IMR-90 (cell line): ENCODE results near the gene FBLN7. TPM values are rescaled to one million over a fixed set of nuclear protein-coding genes. Genes with fewer than 3 reads are reported as not detected.
A peak's percentile ranks its signal among the peaks of the same experiment; 100 is the strongest.

Experiments used
- ATAC-seq: fragments of 200-7000 bp; cut with Tn5 transposase; 2 replicates; pipeline ENCODE4 v1.9.1; 2020; ENCODE audit warnings: low read depth, mild to moderate bottlenecking, moderate library complexity
- BruUV-seq: library from RNA; stranded (reverse); fragments of 400-500 nt; replicated peaks from 2 replicates; lab custom pipeline; 2021; lab: Mats Ljungman, UMichigan
- CTCF ChIA-PET: fragments of 300-600 bp; formaldehyde crosslinking; extraction: SDS; loops from one replicate; lab custom pipeline; 2021; ENCODE audit warnings: antibody characterized with exemption; lab: Yijun Ruan, JAX
- POLR2A ChIA-PET: fragments of 300-600 bp; sonication (Branson Sonifier 250); formaldehyde crosslinking; loops from one replicate; lab custom pipeline; 2022; ENCODE audit warnings: antibody characterized with exemption; ENCODE audit not compliant: unreplicated experiment; lab: Charles Lee
- DNase-seq: peaks from one replicate; pipeline ENCODE4 v3.0.0; 2013
- H2AFZ ChIP-seq: replicated peaks from 2 replicates; pipeline ENCODE3; 2013; ENCODE audit warnings: low read length, mild to moderate bottlenecking; ENCODE audit not compliant: poor library complexity
- H2AK5ac ChIP-seq: 2 replicates; pipeline ENCODE4 v1.6.1; 2013; ENCODE audit warnings: low read depth, low read length, inconsistent platforms
- H2AK9ac ChIP-seq: replicated peaks from 2 replicates; pipeline ENCODE3; 2013; ENCODE audit warnings: mild to moderate bottlenecking, low read depth, low read length, moderate library complexity; ENCODE audit not compliant: poor library complexity
- H2BK120ac ChIP-seq: 2 replicates; pipeline ENCODE4 v1.6.1; 2013; ENCODE audit warnings: low read depth, low read length, inconsistent platforms
- H2BK15ac ChIP-seq: 3 replicates; pipeline ENCODE4 v1.6.1; 2013; ENCODE audit warnings: low read depth, low read length, inconsistent platforms
- H2BK20ac ChIP-seq: 2 replicates; pipeline ENCODE4 v1.6.1; 2013; ENCODE audit warnings: low read depth, mild to moderate bottlenecking, inconsistent platforms, low read length, moderate library complexity
- H2BK5ac ChIP-seq: 2 replicates; pipeline ENCODE4 v1.6.1; 2013; ENCODE audit warnings: mild to moderate bottlenecking, low read depth, low read length, inconsistent platforms; ENCODE audit not compliant: poor library complexity, severe bottlenecking
- H3K14ac ChIP-seq: replicated peaks from 2 replicates; pipeline ENCODE4 v1.6.1; 2013; ENCODE audit warnings: low read depth, low read length, inconsistent platforms
- H3K18ac ChIP-seq: 2 replicates; pipeline ENCODE4 v1.6.1; 2013; ENCODE audit warnings: low read depth, low read length, control low read depth
- H3K23ac ChIP-seq: 2 replicates; pipeline ENCODE4 v1.6.1; 2013; ENCODE audit warnings: low read depth, low read length, inconsistent platforms
- H3K27ac ChIP-seq: 2 replicates; pipeline ENCODE4 v1.5.1; 2013; ENCODE audit warnings: mild to moderate bottlenecking, control low read depth, low read length; ENCODE audit not compliant: insufficient read depth
- H3K27me3 ChIP-seq: 2 replicates; pipeline ENCODE4 v1.6.1; 2013; ENCODE audit warnings: low read length; ENCODE audit not compliant: control insufficient read depth, insufficient read depth
- H3K36me3 ChIP-seq: 2 replicates; pipeline ENCODE4 v1.6.1; 2013; ENCODE audit warnings: low read length, mixed read lengths; ENCODE audit not compliant: control insufficient read depth, insufficient read depth
- H3K4ac ChIP-seq: 2 replicates; pipeline ENCODE4 v1.6.1; 2013; ENCODE audit warnings: low read depth, low read length, inconsistent platforms
- H3K4me1 ChIP-seq: 2 replicates; pipeline ENCODE4 v1.6.1; 2013; ENCODE audit warnings: low read length, mixed read lengths; ENCODE audit not compliant: control insufficient read depth, insufficient read depth
- H3K4me2 ChIP-seq: 2 replicates; pipeline ENCODE4 v1.6.1; 2013; ENCODE audit warnings: low read depth, mild to moderate bottlenecking, control low read depth, low read length, moderate library complexity
- H3K4me3 ChIP-seq: 2 replicates; pipeline ENCODE4 v1.5.1; 2013; ENCODE audit warnings: low read depth, mild to moderate bottlenecking, control low read depth, low read length, moderate library complexity; ENCODE audit not compliant: insufficient read depth
- H3K56ac ChIP-seq: 2 replicates; pipeline ENCODE4 v1.6.1; 2013; ENCODE audit warnings: low read length, inconsistent platforms; ENCODE audit not compliant: insufficient read depth; ENCODE audit errors: extremely low read depth
- H3K79me1 ChIP-seq, 2 experiments: 2 replicates each; pipeline ENCODE4 v1.6.1; 2013; ENCODE audit warnings: low read length in 2 of 2, inconsistent platforms in 1 of 2, low read depth in 1 of 2
- H3K9ac ChIP-seq: 2 replicates; pipeline ENCODE4 v1.6.1; 2013; ENCODE audit warnings: low read depth, low read length, control low read depth
- H3K9me1 ChIP-seq: 2 replicates; pipeline ENCODE4 v1.6.1; 2013; ENCODE audit warnings: low read length, inconsistent platforms; ENCODE audit not compliant: insufficient read depth
- H3K9me3 ChIP-seq: 2 replicates; pipeline ENCODE4 v1.6.1; 2013; ENCODE audit warnings: low read length; ENCODE audit not compliant: control insufficient read depth, insufficient read depth
- H4K20me1 ChIP-seq: 2 replicates; pipeline ENCODE4 v1.6.1; 2013; ENCODE audit warnings: low read length, inconsistent platforms; ENCODE audit not compliant: insufficient read depth
- H4K5ac ChIP-seq: 2 replicates; pipeline ENCODE4 v1.6.1; 2013; ENCODE audit warnings: mild to moderate bottlenecking, low read depth, low read length, control low read depth
- H4K8ac ChIP-seq, 2 experiments: 2 replicates each; pipeline ENCODE4 v1.6.1; 2013; ENCODE audit warnings: low read depth in 2 of 2, low read length in 2 of 2, control low read depth in 1 of 2, inconsistent platforms in 1 of 2
- H4K91ac ChIP-seq: 2 replicates; pipeline ENCODE4 v1.6.1; 2013; ENCODE audit warnings: low read depth, low read length, inconsistent platforms; ENCODE audit not compliant: insufficient read depth
- POLR2A ChIP-seq: IDR thresholded peaks from 2 replicates; pipeline ENCODE4 v1.6.1; 2012; ENCODE audit warnings: mild to moderate bottlenecking, low read depth, low read length
- RCOR1 ChIP-seq: IDR thresholded peaks from 2 replicates; pipeline ENCODE4 v1.6.1; 2012; ENCODE audit warnings: mild to moderate bottlenecking, low read length, improper control_type of control experiment; ENCODE audit not compliant: insufficient replicate concordance
- WGBS, 2 experiments: methylation state at CpG; one replicate each; pipeline versions ENCODE4 v1.1.5 to v1.1.7; 2013; ENCODE audit warnings: missing lambda C conversion rate in 2 of 2; ENCODE audit not compliant: insufficient read length in 1 of 2; ENCODE audit errors: extremely low coverage in 2 of 2; 5-methylcytosine and 5-hydroxymethylcytosine counted together
- dilution Hi-C: fragments of 300-500 bp; cut with HindIII; formaldehyde crosslinking; loops from one replicate; pipeline ENCODE4 v1.14.3; 2018; ENCODE audit warnings: low sequenced_read_pairs; ENCODE audit not compliant: unreplicated experiment
- in situ Hi-C: fragments of 300-500 bp; cut with MboI; formaldehyde crosslinking; loops from 3 replicates; pipeline ENCODE4 v1.14.3; 2019; ENCODE audit warnings: low sequenced_read_pairs, inconsistent platforms, mixed read lengths
- intact Hi-C: fragments of 100-400 bp; cut with micrococcal nuclease; formaldehyde crosslinking; loops from 2 replicates; pipeline ENCODE4 v1.10.0; 2022
- polyA plus RNA-seq, 3 experiments: library from polyadenylated mRNA; depleted of rRNA; stranded (reverse); fragments of >200 nt; gene quantifications; 2 replicates each; pipeline ENCODE4 v1.2.3, GENCODE V29; 2012; ENCODE audit warnings: low replicate concordance in 1 of 3
- total RNA-seq: library from RNA; depleted of rRNA; stranded (reverse); fragments of >200 nt; gene quantifications from 2 replicates; pipeline ENCODE4 v1.2.3, GENCODE V29; 2012

Gene FBLN7
- total and polyA plus RNA-seq, 2 of the 4 experiments (the other 2 are of a cell fraction): 0.18 to 1.2 TPM

DNA sequence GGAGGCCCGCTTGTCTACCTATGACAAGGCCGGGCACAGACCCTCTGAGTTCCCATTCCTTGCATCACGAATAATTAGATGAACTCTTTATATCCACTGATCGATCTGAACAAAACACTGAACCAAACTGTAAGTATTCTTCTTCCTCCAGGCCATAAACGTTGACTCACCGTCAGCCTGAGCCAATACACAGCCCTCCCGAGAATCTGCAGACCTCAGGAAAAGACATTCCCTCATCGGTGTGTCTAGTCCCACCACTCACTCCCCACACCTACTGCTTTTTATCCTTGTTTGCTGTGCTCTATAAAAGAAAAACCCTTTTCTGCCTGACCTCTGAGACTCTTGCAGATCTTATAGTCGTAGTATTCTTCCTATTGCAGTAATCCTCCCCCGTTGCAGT is 42.1 kb upstream of the FBLN7 start:
- BruUV-seq: no TSS peak
- H3K27ac ChIP-seq: no peak overlapping the region

More for the DNA sequence above, 42.1 kb upstream of the FBLN7 start:
- no peak overlapping the region for H4K91ac ChIP-seq
- H2BK15ac ChIP-seq: no peak overlapping the region; the same call in 2 of the 3 replicates
- no peaks in the 10 kb centered on the region for H3K27me3 ChIP-seq
- no peak overlapping the region for H3K4ac ChIP-seq
- no peak for DNase-seq
- H3K79me1 ChIP-seq: peaks cover 9 to 41% of the 10 kb centered on the region in 2 experiments
- no peak overlapping the region for H3K4me2 ChIP-seq
- H3K9me3 ChIP-seq: no peaks in the 10 kb centered on the region
- ATAC-seq: no peak
- 0 out of 2 replicates have a peak overlapping the region, but pooled peaks have one; percentile 9 for H2BK120ac ChIP-seq
- no peak overlapping the region for H4K8ac ChIP-seq
- ChIA-PET POLR2A (no interaction called here), CTCF (no interaction called here)
- H3K9ac ChIP-seq: no peak overlapping the region
- H3K4me1 ChIP-seq: peaks cover 15% of the 10 kb centered on the region
- dilution Hi-C loops (no loop called here), intact Hi-C loops (no loop called here), in situ Hi-C loops (no loop called here)
- H4K5ac ChIP-seq: 0 out of 2 replicates have a peak overlapping the region, but pooled peaks have one; percentile 5
- peak overlapping the region; percentile 3; the same call in 1 of the 2 replicates for H3K18ac ChIP-seq
- H3K14ac ChIP-seq: no peak overlapping the region; the same call in 1 of the 2 replicates
- no peaks in the 10 kb centered on the region for H4K20me1 ChIP-seq
- peaks cover 8% of the 10 kb centered on the region for H3K9me1 ChIP-seq
- H3K36me3 ChIP-seq: peaks cover 22% of the 10 kb centered on the region
- H3K4me3 ChIP-seq: no peak overlapping the region
- no peak overlapping the region for H3K23ac ChIP-seq
- H3K56ac ChIP-seq: no peak overlapping the region
- no peak overlapping the region for H2AFZ ChIP-seq
- no peak overlapping the region for H2BK20ac ChIP-seq
- H2AK9ac ChIP-seq: peak overlapping the region; percentile 23
- peak overlapping the region; percentile 5 for H2BK5ac ChIP-seq
- H2AK5ac ChIP-seq: no peak overlapping the region
- 85% methylated on average over 6 of the region's 10 CpGs; no CpG with 5 or more reads in 1 of the 2 experiments for WGBS, 2 experiments
- TF ChIP-seq POLR2A (no peak), RCOR1 (no peak)
